Activated naive CD4-positive, alpha-beta T cell treated with anti-CD3 and anti-CD28 coated beads, Interleukin-2, amount 50 U/mL, for 72 hours (primary cell): ENCODE measurements around the gene TAF3. TPM values are rescaled to one million over a fixed set of nuclear protein-coding genes. Genes with fewer than 3 reads are reported as not detected.
A peak's percentile ranks its signal among the peaks of the same experiment; 100 is the strongest.

ENCODE experiments used
- ATAC-seq, 2 donors: fragments of 150-1000 bp; cut with Tn5 transposase; 2 replicates each; pipeline ENCODE4 v1.10.0; 2021; ENCODE audit warnings: mild to moderate bottlenecking in 2 of 2, moderate library complexity in 2 of 2
- DNase-seq, 2 donors: peaks; one replicate each; pipeline ENCODE4 v3.0.0; 2021 to 2022; ENCODE audit warnings: low spot score in 2 of 2
- H3K27ac Mint-ChIP-seq, 2 donors: one replicate each; pipeline ENCODE4 v1.8.0; 2022; ENCODE audit warnings: mild to moderate bottlenecking in 2 of 2, mixed read lengths in 2 of 2
- H3K36me3 Mint-ChIP-seq, 2 donors: one replicate each; pipeline ENCODE4 v1.8.0; 2022; ENCODE audit warnings: mixed read lengths in 2 of 2
- H3K9me3 Mint-ChIP-seq, 2 donors: one replicate each; pipeline ENCODE4 v1.8.0; 2022; ENCODE audit warnings: mixed read lengths in 2 of 2
- total RNA-seq, 2 donors: library from RNA; stranded (reverse); gene quantifications; one replicate each; pipeline ENCODE4 v1.2.3, GENCODE V29; 2022

TAF3 gene
- total RNA-seq, 2 donors from 2014 or later: 12.0 to 16.8 TPM

GRCh38 chr10:7853226-7853842 lies 35.0 kb downstream of the TAF3 start:
- Mint-ChIP-seq H3K36me3 (peaks cover 13 to 17% of the 10 kb centered on the region in 2 donors), H3K27ac (no peak overlapping the region)

GRCh38 chr10:7853890-7854289 lies 35.6 kb downstream of the TAF3 start:
- Mint-ChIP-seq H3K9me3 (peaks cover 5 to 6% of the 10 kb centered on the region in 2 donors), H3K36me3 (peaks cover 17 to 22% of the 10 kb centered on the region in 2 donors), H3K27ac (no peak overlapping the region)
- ATAC-seq: no peak
- no peak for DNase-seq

More at GRCh38 chr10:7853226-7853842, 35.0 kb downstream of the TAF3 start:
- ATAC-seq (no peak), DNase-seq (no peak)
- peaks cover 2 to 5% of the 10 kb centered on the region in 2 donors for H3K9me3 Mint-ChIP-seq

GRCh38 chr10:7855205-7855604 lies 36.9 kb downstream of the TAF3 start:
- peaks cover 5 to 11% of the 10 kb centered on the region in 2 donors for H3K9me3 Mint-ChIP-seq

DNA sequence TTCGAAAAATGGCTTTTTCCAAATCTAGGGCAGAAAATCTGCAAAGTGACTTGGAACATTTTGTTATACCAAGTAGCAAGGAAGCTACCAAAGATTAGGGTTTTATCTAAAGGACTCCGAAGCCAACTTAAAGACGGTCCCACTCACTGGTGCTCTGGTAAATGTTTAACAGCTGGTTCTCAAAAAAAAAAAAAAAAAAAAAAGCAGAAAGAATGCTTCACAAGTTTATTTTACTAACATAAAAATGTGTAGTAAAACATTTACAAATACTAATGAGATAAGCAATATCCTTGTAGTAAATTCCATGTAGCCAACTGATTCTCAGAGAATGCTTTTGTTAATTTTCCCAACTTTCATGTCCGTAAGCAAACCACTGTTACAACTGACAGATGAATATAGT lies 38.4 kb downstream of the TAF3 start:
- no peak overlapping the region for H3K27ac Mint-ChIP-seq
- H3K9me3 Mint-ChIP-seq: peaks cover 6 to 14% of the 10 kb centered on the region in 2 donors
- DNase-seq: no peak
- H3K36me3 Mint-ChIP-seq: peaks cover 28 to 35% of the 10 kb centered on the region in 2 donors
- ATAC-seq: no peak

More at GRCh38 chr10:7855205-7855604, 36.9 kb downstream of the TAF3 start:
- DNase-seq: no peak
- Mint-ChIP-seq H3K27ac (peak overlapping the region in 1 of 2 donors; percentile 13), H3K36me3 (peaks cover 23 to 30% of the 10 kb centered on the region in 2 donors)
- no peak for ATAC-seq

DNA sequence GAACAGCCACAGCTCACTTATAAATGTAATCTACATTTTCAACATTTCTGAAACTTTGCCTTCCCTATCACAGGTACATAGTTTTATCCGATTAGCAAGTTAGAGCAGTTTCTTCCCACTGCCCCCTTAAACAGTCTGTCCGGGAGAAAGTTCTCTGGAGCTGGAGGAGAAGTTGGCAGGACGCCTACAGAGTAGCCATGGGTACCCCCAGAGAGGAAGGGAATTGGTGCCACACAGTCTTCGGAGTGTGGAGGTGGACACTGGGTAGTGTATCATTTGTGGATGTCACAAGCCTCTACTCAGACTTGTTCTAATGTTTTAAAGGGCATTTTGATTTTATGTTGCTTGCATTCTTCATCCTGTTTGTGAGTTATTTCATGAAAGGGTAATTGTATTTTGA lies 39.0 kb downstream of the TAF3 start:
- ATAC-seq (no peak), DNase-seq (no peak)
- Mint-ChIP-seq H3K9me3 (peaks cover 8 to 18% of the 10 kb centered on the region in 2 donors), H3K27ac (no peak overlapping the region), H3K36me3 (peaks cover 28 to 37% of the 10 kb centered on the region in 2 donors)

DNA sequence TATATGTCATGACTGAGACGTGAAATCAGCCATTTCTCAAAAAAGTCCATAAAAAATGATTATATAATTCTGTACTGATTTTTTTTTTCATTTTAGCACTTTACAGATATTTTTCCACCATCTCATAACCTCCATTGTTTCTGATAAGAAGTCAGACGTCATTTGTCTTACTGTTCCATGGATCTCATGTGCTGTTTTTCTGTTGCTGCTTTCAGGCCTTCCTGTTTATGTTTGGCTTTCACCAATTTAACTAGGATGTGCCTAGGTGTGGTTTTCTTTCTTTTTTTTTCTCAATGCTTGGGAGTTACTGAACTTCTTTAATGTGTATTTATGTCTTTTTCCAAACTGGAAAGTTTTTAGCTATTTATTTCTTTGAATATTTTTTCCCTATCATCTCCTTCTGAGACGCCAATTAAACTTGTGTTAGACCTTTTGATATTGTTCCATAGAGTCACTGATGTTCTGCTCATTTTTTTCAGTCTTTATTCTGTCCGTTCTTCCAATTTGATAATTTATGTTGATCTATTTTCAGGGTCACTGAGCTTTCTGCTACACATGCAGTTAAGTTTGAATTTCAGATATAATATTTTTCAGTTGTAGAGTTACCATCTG lies 43.3 kb downstream of the TAF3 start:
- Mint-ChIP-seq H3K27ac (no peak overlapping the region), H3K36me3 (peaks cover 24 to 35% of the 10 kb centered on the region in 2 donors), H3K9me3 (peaks cover 10 to 18% of the 10 kb centered on the region in 2 donors)
- DNase-seq (no peak), ATAC-seq (no peak)

- Mint-ChIP-seq H3K27ac (no peak overlapping the region), H3K36me3 (peaks cover 24 to 35% of the 10 kb centered on the region in 2 donors), H3K9me3 (peaks cover 10 to 18% of the 10 kb centered on the region in 2 donors)
- DNase-seq: no peak
- ATAC-seq: no peak
These were observed 43.8 kb downstream of the TAF3 start for GRCh38 chr10:7862121-7862514.

GRCh38 chr10:7866176-7866575 lies 47.9 kb downstream of the TAF3 start:
- DNase-seq (no peak), ATAC-seq (no peak)
- no peak overlapping the region for H3K27ac Mint-ChIP-seq
- H3K9me3 Mint-ChIP-seq: peaks cover 7 to 10% of the 10 kb centered on the region in 2 donors
- peaks cover 11 to 20% of the 10 kb centered on the region in 2 donors for H3K36me3 Mint-ChIP-seq

- no peak for DNase-seq
- no peaks in the 10 kb centered on the region for H3K9me3 Mint-ChIP-seq
- H3K36me3 Mint-ChIP-seq: no peaks in the 10 kb centered on the region
- no peak for ATAC-seq
- H3K27ac Mint-ChIP-seq: no peak overlapping the region
These were observed 53.7 kb downstream of the TAF3 start for GRCh38 chr10:7872041-7872442.

DNA sequence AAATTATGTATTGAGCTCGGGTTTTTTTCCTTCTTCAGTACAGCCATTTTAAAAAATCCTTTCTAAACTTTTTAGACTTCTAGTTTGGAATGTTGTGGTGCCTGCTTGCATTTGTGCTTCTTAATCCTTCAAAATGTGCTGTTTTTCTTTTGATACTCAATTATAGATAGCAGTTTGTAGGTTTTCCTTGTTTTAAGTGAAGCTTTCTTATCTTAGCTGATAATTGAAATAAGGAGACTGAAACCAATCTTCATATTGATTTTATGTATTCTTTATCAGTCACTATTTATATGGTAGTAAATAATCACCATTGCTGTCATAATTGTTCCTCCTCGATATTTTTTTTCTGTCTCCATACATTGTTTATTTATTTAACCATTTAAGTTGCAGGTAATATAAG lies 56.6 kb downstream of the TAF3 start:
- Mint-ChIP-seq H3K36me3 (no peaks in the 10 kb centered on the region), H3K27ac (no peak overlapping the region), H3K9me3 (no peaks in the 10 kb centered on the region)
- no peak for ATAC-seq
- DNase-seq: no peak

GRCh38 chr10:7876541-7877127 lies 58.3 kb downstream of the TAF3 start:
- no peak for ATAC-seq
- no peaks in the 10 kb centered on the region for H3K36me3 Mint-ChIP-seq
- H3K27ac Mint-ChIP-seq: no peak overlapping the region
- no peaks in the 10 kb centered on the region for H3K9me3 Mint-ChIP-seq
- DNase-seq: no peak

DNA sequence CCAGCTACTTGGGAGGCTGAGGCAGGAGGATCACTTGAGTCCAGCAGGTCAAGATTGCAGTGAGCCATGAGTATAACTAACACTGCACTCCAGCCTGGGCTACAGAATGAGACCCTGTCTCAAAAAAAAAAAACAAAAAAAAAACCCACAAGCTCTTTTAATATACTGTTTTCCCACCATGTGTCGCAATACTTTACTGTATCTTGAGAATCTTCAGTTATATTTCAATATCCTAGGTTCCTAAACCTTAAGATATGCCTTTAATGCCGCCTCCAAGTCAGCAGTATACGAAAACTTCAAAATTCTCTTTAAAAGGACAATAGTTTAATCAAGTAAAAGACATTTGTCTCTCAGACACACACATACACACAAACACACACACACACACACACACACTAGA lies 62.8 kb downstream of the TAF3 start:
- Mint-ChIP-seq H3K9me3 (no peaks in the 10 kb centered on the region), H3K36me3 (no peaks in the 10 kb centered on the region)
- ATAC-seq: no peak

DNA sequence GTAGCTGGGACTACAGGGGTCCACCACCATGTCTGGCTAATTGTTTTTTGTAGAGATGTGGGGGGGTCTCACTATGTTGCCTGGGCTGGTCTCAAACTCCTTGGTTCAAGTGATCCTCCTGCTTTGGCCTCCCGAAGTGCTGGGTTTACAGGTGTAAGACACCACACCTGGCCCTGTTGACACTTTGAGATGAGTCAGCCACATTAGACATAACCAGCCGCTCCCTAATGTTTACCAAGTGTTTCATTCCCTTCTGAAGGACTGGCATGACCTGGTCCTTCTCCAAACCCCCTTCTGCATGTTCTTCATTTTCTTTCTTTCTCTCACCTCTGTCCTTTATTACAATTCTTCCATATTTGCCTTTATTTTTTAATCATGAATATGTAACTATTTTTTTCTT lies 67.8 kb downstream of the TAF3 start:
- no peak overlapping the region for H3K27ac Mint-ChIP-seq
- no peak for DNase-seq
- no peaks in the 10 kb centered on the region for H3K9me3 Mint-ChIP-seq
- ATAC-seq: no peak
- H3K36me3 Mint-ChIP-seq: no peaks in the 10 kb centered on the region

More for the DNA sequence above, 62.8 kb downstream of the TAF3 start:
- DNase-seq: no peak
- no peak overlapping the region for H3K27ac Mint-ChIP-seq

GRCh38 chr10:7887174-7887816 lies 69.0 kb downstream of the TAF3 start:
- Mint-ChIP-seq H3K36me3 (no peaks in the 10 kb centered on the region), H3K27ac (no peak overlapping the region), H3K9me3 (no peaks in the 10 kb centered on the region)
- no peak for ATAC-seq
- no peak for DNase-seq

GRCh38 chr10:7889947-7890542 lies 71.7 kb downstream of the TAF3 start:
- Mint-ChIP-seq H3K9me3 (no peaks in the 10 kb centered on the region), H3K27ac (no peak overlapping the region), H3K36me3 (no peaks in the 10 kb centered on the region)
- DNase-seq (no peak), ATAC-seq (no peak)

- no peaks in the 10 kb centered on the region for H3K9me3 Mint-ChIP-seq
- ATAC-seq (no peak), DNase-seq (no peak)
- H3K27ac Mint-ChIP-seq: no peak overlapping the region
- no peaks in the 10 kb centered on the region for H3K36me3 Mint-ChIP-seq
These were observed 72.5 kb downstream of the TAF3 start for GRCh38 chr10:7890781-7891180.

- Mint-ChIP-seq H3K9me3 (no peaks in the 10 kb centered on the region), H3K36me3 (peaks cover 0 to under 1% of the 10 kb centered on the region in 2 donors), H3K27ac (no peak overlapping the region)
- DNase-seq (no peak), ATAC-seq (no peak)
These were observed 73.3 kb downstream of the TAF3 start for GRCh38 chr10:7891634-7892033.
